NCI-H1105 (cell line): ENCODE measurements around the gene TMPRSS2.

Experiments used
- DNase-seq: peaks from one replicate; lab custom pipeline; 2025; lab: John Stamatoyannopoulos, UW

TMPRSS2 gene

GRCh38 chr21:41509733-41510132 is 1.8 kb upstream of the TMPRSS2 start:
- no peak for DNase-seq

GRCh38 chr21:41509145-41509496 is 1.2 kb upstream of the TMPRSS2 start:
- no peak for DNase-seq

- DNase-seq = no peak
These were observed 622 bp upstream of the TMPRSS2 start for GRCh38 chr21:41508415-41509144.

- DNase-seq = no peak
These were observed 1.1 kb downstream of the TMPRSS2 start for GRCh38 chr21:41506611-41507520.

- no peak for DNase-seq
These were observed 1.9 kb downstream of the TMPRSS2 start for GRCh38 chr21:41506005-41506594.

GRCh38 chr21:41504030-41504429 is 3.9 kb downstream of the TMPRSS2 start:
- DNase-seq = no peak

GRCh38 chr21:41503331-41503730 is 4.6 kb downstream of the TMPRSS2 start:
- DNase-seq = no peak

GRCh38 chr21:41501919-41502318 is 6.0 kb downstream of the TMPRSS2 start:
- no peak for DNase-seq

- DNase-seq = no peak
These were observed 7.0 kb downstream of the TMPRSS2 start for GRCh38 chr21:41500931-41501381.

- no peak for DNase-seq
These were observed 7.6 kb downstream of the TMPRSS2 start for GRCh38 chr21:41500363-41500762.

- no peak for DNase-seq
These were observed 8.0 kb downstream of the TMPRSS2 start for GRCh38 chr21:41499920-41500319.

GRCh38 chr21:41497788-41498187 is 10.2 kb downstream of the TMPRSS2 start:
- no peak for DNase-seq

GRCh38 chr21:41497008-41497407 is 10.9 kb downstream of the TMPRSS2 start:
- DNase-seq = no peak

GRCh38 chr21:41494242-41494641 is 13.7 kb downstream of the TMPRSS2 start:
- no peak for DNase-seq

GRCh38 chr21:41491412-41491811 is 16.5 kb downstream of the TMPRSS2 start:
- no peak for DNase-seq

- DNase-seq = no peak
These were observed 17.6 kb downstream of the TMPRSS2 start for GRCh38 chr21:41490330-41490729.

- no peak for DNase-seq
These were observed 18.6 kb downstream of the TMPRSS2 start for GRCh38 chr21:41489329-41489728.

- no peak for DNase-seq
These were observed 19.9 kb downstream of the TMPRSS2 start for GRCh38 chr21:41488080-41488479.

GRCh38 chr21:41487082-41487481 is 20.9 kb downstream of the TMPRSS2 start:
- no peak for DNase-seq

GRCh38 chr21:41483973-41484372 is 24.0 kb downstream of the TMPRSS2 start:
- DNase-seq = no peak

GRCh38 chr21:41483415-41483814 is 24.5 kb downstream of the TMPRSS2 start:
- no peak for DNase-seq

GRCh38 chr21:41482980-41483379 is 25.0 kb downstream of the TMPRSS2 start:
- DNase-seq = no peak

- DNase-seq = no peak
These were observed 25.7 kb downstream of the TMPRSS2 start for GRCh38 chr21:41482301-41482700.
